T47D (cell line): Measurements from ENCODE around the gene MYO1B.
"Not testable (repeated sequence)": the region's sequence is repeated elsewhere in the genome, so short reads cannot be mapped to it uniquely, and the experiment has no call there.

ENCODE experiments used
- DNase-seq, 2 experiments: peaks; one replicate each; pipeline versions ENCODE4 v3.0.0 to v3.0.0-alpha.2; 2011 to 2012; ENCODE audit warnings: low read depth in 1 of 2, low spot score in 1 of 2
- JUND ChIP-seq: IDR thresholded peaks from 2 replicates; pipeline ENCODE4 v1.6.1; 2012; ENCODE audit warnings: low read depth
- in situ Hi-C: cut with HindIII; loops from 2 replicates; pipeline ENCODE4 v1.10.0; 2016; ENCODE audit warnings: low sequenced_read_pairs, low pct_unique_long_range_greater_than_20kb

The MYO1B gene

DNA sequence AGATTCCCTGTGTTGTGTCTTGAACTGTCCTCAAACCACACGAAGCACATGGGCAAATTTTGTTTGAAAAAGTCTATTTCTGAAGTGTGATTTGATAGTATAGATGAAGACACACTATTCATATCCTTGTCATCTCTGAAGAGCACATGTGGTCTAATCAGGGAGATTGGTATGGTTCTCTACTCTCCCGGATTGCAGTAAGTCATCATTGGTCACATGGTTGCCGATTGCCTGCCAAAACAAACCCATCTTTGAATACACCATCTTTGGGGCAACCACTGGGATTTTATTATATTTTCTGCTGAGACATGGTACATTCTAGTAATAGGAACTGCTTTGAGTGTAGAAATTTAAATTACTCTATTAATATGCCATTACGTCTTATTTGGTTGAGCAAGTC lies 186.9 kb downstream of the MYO1B start:
- in situ Hi-C loops: no loop called here
- TF ChIP-seq JUND: no peak
- no peak for DNase-seq

DNA sequence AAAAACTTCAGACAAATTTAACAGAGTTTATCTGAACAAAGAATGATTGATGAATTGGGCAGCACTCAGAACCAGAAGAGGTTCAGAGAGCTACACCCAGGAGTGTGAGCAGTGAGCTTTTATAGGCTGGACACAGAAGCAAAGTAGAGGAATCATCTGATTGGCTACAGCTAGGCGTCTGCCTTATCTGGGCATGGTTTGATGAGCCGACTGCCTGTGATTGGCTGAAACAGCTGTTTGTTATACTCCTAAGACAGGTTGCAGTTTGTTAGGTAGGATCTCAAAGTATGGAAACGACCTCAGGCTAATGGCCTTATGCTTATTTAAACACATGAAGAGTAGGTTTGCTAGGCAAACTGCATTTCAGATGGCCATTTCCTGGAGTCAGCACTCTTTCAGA lies 188.9 kb downstream of the MYO1B start:
- no peak for TF ChIP-seq JUND
- peak in 1 of 2 experiments; percentile 43 for DNase-seq
- in situ Hi-C loops: no loop called here

DNA sequence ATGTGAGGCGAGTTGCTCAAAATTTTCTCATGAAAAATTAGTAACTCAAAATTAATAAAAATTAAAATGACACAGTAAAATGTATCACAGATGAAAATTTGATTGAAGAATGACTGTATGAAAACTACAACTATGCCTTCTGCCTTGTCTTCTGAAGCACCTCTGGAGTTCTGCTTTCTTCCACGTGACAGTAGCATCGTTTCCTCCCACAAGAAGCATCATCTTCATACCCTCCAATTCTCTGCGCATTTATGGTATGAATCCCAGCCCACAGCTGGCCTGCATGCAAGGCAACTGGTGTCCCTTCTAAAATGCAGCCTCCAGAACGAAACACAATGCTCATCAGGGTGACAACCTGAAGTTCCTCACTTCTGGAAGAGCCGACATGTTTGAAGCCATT lies 189.9 kb downstream of the MYO1B start:
- in situ Hi-C loops: no loop called here
- no peak for DNase-seq
- TF ChIP-seq JUND: no peak

DNA sequence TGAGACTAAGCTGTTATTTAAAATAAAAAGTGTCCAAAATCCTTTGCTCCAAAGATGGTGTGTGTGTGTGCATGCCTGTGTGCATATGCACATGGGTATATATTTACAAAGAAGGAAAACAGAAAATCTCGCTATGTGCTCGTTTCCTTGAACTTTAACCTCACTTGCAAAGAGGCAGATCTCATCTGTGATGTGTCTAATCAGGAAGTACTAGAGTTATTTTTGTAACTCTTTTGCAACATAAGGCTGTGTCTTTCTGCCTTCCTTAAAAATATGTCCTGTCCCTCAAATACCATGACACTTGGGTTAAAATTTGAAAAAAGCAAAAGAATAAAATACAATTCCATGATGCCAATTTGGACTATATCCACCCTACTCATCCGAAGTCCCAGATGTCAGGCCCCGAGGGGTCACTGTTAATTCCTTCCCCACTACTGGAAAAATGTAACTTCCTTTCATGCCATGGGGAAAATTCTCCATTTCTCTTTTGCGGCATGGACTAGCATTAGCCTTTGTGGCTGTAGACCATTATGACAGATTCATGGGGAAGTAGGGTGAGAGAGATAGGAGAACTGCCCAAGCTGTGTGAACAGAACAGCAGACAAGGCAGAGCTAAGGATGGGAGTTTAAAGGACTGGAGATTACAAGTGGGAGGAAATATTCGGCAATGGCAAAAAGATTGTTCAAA lies 191.3 kb downstream of the MYO1B start:
- no peak for DNase-seq
- no peak for TF ChIP-seq JUND
- in situ Hi-C loops: no loop called here

DNA sequence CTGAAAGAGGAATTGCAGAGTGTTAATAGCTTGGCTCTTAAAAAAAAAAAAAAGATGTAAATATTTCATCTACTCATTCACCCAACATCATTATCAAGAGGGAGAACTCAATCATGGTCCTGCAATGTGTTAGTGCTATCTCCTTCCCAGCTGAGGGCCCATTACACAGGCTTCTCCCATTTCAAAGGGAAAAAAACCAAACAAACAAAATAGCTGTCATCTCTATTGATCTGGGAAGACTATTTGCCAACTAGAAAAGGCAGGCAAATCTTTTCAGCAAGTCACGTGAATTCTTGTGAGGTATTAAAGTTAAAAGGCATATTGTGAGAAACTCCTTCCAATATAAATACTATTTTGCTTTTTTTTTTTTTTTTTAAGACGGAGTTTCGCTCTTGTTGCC lies 194.3 kb downstream of the MYO1B start:
- in situ Hi-C loops: no loop called here
- no peak for TF ChIP-seq JUND
- no peak for DNase-seq

DNA sequence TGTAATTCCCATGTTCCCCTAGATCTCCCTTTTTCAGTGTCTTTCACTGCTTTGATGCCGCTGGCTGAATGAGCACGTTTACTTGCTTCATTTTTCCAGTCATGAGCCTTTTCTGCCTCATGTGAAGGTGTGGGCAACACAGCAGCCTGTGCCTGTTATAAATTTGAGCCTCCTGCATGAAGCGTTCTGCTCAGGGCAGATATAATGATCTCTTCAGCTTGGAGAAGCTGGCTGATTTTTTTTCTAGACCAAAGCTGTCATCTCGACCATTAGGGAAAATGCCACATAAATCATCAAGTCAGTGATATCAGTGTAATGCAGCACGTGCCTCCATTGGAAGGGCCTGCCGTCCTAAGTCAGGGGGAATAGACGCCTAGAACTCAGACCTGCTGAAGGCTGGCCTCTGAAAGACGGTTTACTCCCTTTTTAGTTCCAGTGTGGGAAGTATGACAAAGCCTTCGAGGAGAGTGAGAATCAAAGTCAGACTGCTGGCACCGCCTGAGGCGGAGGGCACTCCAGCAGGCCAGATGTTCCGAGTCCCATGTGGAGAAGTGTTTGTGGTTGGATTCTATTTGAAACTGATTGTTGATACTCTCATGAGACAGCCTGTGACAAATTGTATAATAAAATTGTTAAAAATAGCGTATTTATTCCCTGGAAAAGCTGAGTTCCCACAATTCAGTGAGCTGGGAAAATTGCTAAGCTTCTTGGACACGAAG lies 196.5 kb downstream of the MYO1B start:
- in situ Hi-C loops: no loop called here
- no peak for DNase-seq
- no peak for TF ChIP-seq JUND

DNA sequence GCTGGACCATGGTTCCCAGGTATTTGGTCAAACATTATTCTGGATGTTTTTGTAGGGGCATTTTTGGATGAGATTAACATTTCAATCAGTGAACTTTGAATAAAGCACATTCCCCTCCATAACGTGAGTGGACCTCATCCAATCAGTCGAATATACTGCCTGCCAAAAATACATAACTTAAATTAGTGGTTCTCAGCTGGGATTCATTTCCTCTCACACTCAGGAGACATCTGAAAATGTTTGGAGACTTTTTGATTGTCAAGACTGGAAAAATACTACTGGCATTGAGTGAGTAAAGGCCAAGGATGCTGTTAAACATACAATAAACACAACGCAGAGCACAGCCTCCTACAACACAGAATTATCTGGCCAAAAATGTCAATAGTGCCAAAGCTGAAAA lies 198.2 kb downstream of the MYO1B start:
- in situ Hi-C loops: no loop called here
- no peak for DNase-seq
- TF ChIP-seq JUND: no peak

DNA sequence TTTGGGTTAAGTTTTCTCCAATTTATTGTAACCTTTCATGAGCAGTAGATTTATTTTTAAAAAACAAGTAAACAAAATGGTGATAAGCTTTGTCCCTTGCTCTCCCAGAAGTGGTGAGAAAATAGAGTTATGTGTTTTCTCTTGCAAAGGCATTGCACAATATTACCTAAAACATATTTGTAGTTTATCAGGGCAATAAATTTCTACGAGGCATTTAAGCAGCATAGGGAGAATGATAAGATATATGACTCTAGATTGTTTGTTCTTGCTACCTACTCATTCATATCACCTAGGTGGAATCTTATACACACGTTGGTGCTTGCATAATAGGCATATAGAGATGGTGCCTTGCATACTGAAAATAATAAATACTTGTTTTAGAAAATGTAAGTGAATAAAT lies 201.7 kb downstream of the MYO1B start:
- in situ Hi-C loops: no loop called here
- no peak for TF ChIP-seq JUND
- DNase-seq: no peak

DNA sequence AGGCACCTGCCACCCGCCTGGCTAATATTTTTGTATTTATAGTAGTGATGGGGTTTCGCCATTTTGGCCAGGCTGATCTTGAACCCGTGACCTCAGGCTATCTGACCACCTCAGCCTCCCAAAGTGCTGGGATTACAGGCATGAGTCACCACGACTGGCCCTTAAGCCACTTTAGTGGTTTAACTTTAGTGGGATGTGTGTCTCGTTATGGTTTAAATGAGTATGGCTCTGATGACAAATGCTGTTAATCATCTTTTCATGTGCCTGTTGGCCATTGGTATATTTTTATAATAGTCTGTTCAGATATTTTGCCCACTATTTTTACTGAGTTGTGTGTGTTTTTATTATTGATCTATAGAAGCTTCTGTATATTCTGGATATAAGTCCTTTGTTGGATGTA lies 205.9 kb downstream of the MYO1B start:
- DNase-seq: no peak
- TF ChIP-seq JUND: no peak
- in situ Hi-C loops: no loop called here

DNA sequence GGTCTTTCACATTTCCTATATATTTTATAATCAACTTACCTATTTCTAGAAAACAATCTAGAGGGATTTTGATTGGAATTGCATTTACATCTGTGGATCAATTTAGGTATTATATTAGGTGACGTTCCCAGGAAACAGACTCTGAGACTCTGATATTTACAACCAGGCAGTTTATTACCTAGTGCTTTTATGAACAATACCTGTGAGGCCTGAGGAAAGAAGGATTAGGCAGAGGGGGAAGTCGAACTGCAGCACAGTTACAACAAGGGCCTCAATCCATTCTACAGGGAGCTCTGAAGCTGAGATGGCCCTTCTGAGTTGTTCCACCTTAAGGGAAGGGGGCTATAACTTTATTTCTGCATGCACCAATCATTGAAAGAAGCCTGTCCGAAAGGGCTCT lies 206.9 kb downstream of the MYO1B start:
- no peak for DNase-seq
- TF ChIP-seq JUND: no peak
- in situ Hi-C loops: no loop called here

DNA sequence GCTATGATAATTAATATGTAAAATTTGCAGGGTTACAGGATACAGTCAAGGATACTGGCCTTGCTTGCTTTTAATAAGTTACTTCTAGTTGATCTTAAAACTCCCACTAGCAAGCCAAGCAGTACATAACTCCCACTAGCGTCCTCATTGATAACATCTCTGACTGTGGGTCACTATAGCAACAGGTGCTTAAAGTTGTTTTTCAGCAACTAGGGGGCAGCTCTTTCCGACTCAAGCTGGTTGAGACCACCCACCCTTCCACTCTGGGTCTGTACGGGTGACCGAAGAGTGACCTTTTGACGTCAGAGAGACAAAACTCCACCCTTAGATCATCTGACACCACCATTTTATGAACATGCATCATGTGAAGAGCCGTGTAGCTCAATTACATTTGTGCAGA lies 208.6 kb downstream of the MYO1B start:
- in situ Hi-C loops: no loop called here
- DNase-seq: no peak
- TF ChIP-seq JUND: no peak

DNA sequence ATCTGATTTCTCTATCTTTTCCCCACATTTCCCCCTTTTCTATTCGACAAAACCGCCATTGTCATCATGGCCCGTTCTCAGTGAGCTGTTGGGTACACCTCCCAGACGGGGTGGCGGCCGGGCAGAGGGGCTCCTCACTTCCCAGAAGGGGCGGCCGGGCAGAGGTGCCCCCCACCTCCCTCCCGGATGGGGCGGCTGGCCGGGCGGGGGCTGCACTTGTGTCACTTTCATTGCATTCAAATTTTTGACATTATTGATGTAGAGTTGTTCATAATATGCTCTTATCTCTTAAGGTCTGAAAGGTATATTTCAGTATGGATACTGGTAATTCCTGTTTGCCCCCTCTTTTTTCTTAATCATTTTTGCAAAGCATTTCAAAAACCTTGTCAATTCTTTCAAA lies 211.3 kb downstream of the MYO1B start:
- in situ Hi-C loops, DNase-seq: not testable (repeated sequence)

DNA sequence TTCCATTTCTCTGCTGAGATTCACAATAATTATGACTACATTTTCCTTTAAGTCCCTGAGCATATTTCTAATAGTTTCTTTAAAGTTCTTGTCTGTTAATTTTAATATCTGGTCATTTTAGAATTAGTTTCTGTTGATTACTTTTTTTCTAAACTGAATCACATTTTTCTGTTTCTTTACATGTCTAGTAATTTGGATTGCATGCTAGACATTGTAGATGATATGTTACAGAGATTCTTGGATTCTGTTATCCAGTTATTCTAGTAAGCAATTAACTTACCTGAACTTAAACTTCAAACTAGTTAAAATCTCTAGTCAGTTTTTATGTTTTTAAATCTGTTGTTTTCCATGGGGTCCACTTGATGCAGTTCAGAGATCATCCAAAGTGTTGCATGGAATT lies 214.0 kb downstream of the MYO1B start:
- no peak for TF ChIP-seq JUND
- DNase-seq: no peak
- in situ Hi-C loops: no loop called here

DNA sequence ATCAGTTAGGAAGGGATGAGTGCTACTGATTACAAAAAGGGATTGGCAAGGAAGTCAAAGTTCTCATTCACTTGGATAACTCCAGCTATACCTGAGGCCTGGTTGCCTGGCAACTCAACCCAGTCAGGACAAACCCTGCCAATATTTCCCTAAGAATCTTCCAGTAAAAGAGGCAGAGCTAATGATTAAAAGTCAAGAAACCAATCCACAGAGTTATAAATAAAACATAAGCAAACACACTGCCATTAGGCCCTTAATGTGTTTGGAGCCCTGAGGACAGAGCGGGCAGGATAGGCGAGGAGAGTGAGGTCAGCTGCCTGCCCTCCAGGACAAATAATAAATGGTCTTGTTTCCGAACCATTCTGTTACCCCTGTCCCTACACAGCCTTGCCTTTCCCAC lies 217.2 kb downstream of the MYO1B start:
- DNase-seq: no peak
- TF ChIP-seq JUND: no peak
- in situ Hi-C loops: no loop called here
